IgD-negative memory B cell (primary cell): Measurements from ENCODE around the gene GLIS1. TPM values are rescaled to one million over a fixed set of nuclear protein-coding genes. Genes with fewer than 3 reads are reported as not detected.

ENCODE experiments used
- H3K27ac Mint-ChIP-seq, 3 donors: one replicate each; pipeline ENCODE4 v1.8.0; 2020 to 2022; ENCODE audit warnings: mild to moderate bottlenecking in 3 of 3, mixed read lengths in 3 of 3, moderate library complexity in 1 of 3
- H3K27me3 Mint-ChIP-seq: one replicate; pipeline ENCODE4 v1.8.0; 2021; ENCODE audit warnings: mixed read lengths
- H3K36me3 Mint-ChIP-seq: one replicate; pipeline ENCODE4 v1.8.0; 2020; ENCODE audit warnings: mild to moderate bottlenecking, mixed read lengths
- H3K4me1 Mint-ChIP-seq, 3 donors: one replicate each; pipeline ENCODE4 v1.8.0; 2020 to 2022; ENCODE audit warnings: mixed read lengths in 3 of 3, mild to moderate bottlenecking in 1 of 3
- H3K4me3 Mint-ChIP-seq, 4 donors: one replicate each; pipeline ENCODE4 v1.8.0; 2020 to 2022; ENCODE audit warnings: mild to moderate bottlenecking in 4 of 4, mixed read lengths in 4 of 4, moderate library complexity in 3 of 4
- H3K9me3 Mint-ChIP-seq, 3 donors: one replicate each; pipeline ENCODE4 v1.8.0; 2020 to 2021; ENCODE audit warnings: mixed read lengths in 3 of 3, mild to moderate bottlenecking in 1 of 3
- polyA plus RNA-seq: library from polyadenylated mRNA; unstranded; fragments of 300-500 nt; fragmentation: Illumina TruSeq; gene quantifications from one replicate; pipeline ENCODE4 v1.2.3, GENCODE V29; 2021

Gene GLIS1
- polyA plus RNA-seq, 1 donor from 2014 or later: not detected

DNA sequence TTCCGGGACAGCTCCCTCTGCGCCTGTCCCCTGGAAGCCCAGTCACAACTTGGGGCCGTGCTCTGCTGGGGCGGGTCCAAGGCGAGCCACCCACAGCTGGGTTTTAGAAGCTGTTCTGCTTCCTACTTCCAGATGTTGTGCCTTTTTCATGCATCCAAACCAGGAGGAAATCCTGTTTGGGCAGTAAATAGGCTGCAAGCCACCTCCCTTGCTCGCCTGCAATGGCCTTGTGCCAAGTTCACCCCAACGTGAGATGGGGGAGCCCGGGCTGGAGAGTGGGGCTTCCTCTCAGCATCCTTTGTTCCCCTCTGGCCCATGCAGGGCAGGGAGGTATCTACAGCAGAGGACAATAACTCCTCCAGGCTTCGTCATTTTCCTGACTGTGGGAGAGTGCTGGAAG, 206.6 kb downstream of the GLIS1 start:
- H3K4me3 Mint-ChIP-seq: no peak overlapping the region
- peaks cover 0 to 4% (median 0%) of the 10 kb centered on the region in 3 donors for H3K4me1 Mint-ChIP-seq
- H3K9me3 Mint-ChIP-seq: no peaks in the 10 kb centered on the region
- H3K36me3 Mint-ChIP-seq: no peaks in the 10 kb centered on the region
- H3K27ac Mint-ChIP-seq: no peak overlapping the region
- H3K27me3 Mint-ChIP-seq: peaks cover 6% of the 10 kb centered on the region

DNA sequence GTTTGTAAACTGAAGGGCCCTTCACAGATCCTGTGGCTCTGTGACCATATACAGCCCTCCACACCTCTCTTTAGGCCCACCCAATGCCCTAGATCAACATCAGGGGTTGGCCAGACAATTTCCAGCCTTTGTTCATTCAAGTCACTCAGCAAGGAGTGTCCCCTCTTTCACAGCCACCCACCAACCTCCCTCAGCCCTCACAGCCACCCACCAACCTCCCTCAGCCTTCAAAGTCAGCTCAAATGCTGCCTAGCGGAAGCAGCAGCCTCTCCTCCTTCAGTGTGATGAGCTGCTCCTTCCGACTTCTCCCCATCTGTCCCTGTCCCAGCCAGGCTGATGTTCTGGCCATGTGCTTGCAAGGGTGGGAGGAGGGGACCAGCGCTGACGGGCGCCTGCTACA, 208.4 kb downstream of the GLIS1 start:
- no peaks in the 10 kb centered on the region for H3K9me3 Mint-ChIP-seq
- H3K4me3 Mint-ChIP-seq: no peak overlapping the region
- peaks cover 13% of the 10 kb centered on the region for H3K27me3 Mint-ChIP-seq
- peaks cover 0 to under 1% (median 0%) of the 10 kb centered on the region in 3 donors for H3K4me1 Mint-ChIP-seq
- H3K27ac Mint-ChIP-seq: peak overlapping the region in 1 of 3 donors; percentile 82
- no peaks in the 10 kb centered on the region for H3K36me3 Mint-ChIP-seq

DNA sequence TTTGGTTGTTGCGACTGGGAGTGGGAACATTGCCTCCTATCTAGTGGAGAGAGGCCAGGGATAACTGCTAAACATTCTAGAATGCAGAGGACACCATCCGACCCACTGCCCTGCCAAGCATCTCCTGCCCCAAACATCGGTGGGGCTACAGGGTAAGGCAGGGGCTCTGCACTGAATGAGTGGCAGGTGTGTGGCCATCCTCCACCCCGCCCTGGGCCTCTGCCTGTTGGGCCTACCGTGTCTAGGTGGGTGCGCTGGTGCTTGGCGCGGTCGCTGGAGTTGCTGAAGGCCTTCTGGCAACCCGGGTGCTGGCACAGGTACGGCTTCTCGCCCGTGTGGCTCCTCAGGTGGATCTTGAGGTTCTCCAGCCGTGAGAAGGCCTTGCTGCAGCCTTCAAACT, 209.4 kb downstream of the GLIS1 start:
- Mint-ChIP-seq H3K27me3 (peaks cover 14% of the 10 kb centered on the region), H3K4me3 (no peak overlapping the region), H3K27ac (no peak overlapping the region), H3K36me3 (no peaks in the 10 kb centered on the region), H3K4me1 (no peaks in the 10 kb centered on the region), H3K9me3 (no peaks in the 10 kb centered on the region)

DNA sequence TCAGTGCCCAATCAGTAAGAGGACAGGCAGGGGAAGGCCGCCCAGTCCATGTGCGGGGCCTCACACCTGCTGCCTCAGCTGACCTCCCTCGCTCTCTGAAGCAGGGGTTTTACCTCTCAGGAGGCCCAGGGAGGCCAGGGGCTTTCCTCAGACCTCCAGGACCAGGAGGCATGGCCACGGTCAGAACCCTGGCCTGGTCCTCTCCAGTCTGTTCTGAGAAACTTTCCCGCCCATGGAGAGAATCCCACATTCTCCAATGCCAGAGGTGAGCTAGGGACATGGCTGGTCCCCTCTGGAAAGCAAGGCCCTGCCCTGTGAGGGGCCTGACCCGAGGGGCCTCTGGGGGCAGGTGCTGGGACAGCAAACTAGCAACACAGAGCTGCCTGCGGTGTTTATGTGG, 211.6 kb downstream of the GLIS1 start:
- Mint-ChIP-seq H3K4me3 (no peak overlapping the region), H3K4me1 (no peaks in the 10 kb centered on the region), H3K27me3 (peaks cover 14% of the 10 kb centered on the region)

DNA sequence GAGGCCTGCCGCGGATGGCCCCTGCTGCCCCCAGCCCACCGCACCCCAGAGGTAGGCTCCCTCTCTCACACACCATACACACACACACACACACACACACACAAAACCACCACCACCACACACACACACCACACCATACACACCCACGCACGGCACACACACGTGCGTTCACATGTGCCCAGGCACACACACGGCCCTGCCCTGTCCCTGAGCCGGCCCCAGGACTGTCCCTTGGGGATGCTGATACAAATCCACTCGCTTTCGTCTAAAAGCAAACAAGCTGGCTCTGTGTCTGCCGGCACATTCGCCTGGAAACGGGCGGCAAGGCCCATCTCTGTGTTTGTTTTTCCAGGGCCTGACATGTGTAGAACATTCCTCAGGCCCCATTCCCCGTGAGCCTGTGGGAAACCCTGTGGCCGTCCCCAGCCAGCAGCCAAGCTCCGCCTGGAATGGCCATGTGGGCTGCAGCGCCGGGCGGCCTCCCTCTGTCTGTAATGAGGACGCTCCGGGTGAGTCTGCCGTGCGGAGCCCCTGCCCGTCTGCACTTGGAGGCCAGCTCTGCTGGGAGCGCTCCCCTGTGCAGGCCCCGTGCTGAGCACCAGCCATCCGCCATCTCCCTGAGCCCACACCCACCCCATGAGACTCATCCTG, 212.4 kb downstream of the GLIS1 start:
- Mint-ChIP-seq H3K36me3 (no peaks in the 10 kb centered on the region), H3K4me3 (no peak overlapping the region), H3K4me1 (no peaks in the 10 kb centered on the region), H3K9me3 (no peaks in the 10 kb centered on the region), H3K27ac (no peak overlapping the region), H3K27me3 (peaks cover 11% of the 10 kb centered on the region)

More for the DNA sequence above, 211.6 kb downstream of the GLIS1 start:
- Mint-ChIP-seq H3K27ac (no peak overlapping the region), H3K36me3 (no peaks in the 10 kb centered on the region), H3K9me3 (no peaks in the 10 kb centered on the region)

DNA sequence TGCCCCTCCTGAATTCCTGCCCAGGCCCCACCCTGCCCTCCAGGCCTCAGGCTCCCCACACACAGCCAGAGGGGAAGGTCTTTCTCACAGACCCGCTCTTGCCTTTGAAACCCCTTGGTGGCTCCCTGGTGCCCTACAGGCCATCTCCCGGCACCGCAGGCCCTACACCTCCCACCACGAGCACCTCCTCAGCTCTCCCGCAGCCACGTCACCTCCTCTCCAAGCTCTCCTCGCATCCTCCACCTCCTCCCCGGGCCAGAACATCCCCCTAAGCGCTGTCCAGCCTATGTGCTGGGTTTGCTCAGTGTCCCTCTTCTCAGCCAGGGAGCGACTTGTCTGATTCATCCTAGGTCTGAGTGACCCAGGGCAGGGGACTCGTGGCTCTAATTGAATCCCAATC, 213.4 kb downstream of the GLIS1 start:
- no peaks in the 10 kb centered on the region for H3K36me3 Mint-ChIP-seq
- peaks cover 0 to 2% (median 0%) of the 10 kb centered on the region in 3 donors for H3K9me3 Mint-ChIP-seq
- H3K4me3 Mint-ChIP-seq: no peak overlapping the region
- no peaks in the 10 kb centered on the region for H3K4me1 Mint-ChIP-seq
- peaks cover 11% of the 10 kb centered on the region for H3K27me3 Mint-ChIP-seq
- no peak overlapping the region for H3K27ac Mint-ChIP-seq

DNA sequence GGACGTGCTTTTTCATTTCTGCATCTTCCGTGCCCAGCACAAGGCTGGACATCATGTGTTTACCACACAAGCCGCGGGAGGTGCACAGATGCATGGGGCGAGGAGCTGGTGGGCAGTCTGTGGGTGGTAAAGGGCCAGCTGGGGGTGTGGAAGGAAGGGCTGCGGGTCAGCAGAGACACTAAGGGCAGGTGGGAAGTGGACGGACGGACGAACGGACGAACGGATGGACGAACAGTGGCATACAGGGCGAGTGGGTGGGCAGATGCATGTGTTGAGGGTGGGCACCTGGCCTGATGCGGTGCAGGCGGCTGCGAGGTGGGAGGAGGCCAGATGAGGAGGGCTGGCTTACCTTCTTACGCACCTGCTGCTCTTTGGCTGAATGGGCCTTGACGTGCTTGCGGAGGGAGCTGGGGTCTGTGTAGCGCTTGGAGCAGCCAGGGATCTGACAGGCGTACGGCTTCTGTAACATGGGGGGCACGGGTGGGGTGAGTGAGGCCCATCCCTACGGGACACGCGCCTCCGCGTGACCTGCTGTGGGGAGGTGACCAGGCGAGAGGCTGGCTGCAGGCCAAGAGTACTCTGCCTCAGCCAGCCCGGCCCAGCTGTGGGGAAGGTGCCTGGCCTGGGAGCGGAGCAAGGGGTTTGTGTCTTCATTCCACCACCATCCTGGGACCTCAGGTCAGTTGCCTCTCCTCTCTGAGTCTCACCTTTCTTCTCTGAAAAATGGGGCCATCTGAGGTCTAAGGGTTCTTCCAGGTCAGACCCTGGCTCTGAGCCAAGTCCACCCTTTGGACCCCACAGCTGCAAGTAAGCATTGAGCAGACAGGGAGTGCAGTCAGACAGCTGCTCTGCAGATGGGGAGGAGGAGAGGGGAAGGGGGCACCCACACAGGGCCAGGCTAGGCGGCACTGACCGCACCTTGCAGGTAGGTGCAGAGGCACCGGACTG, 214.3 kb downstream of the GLIS1 start:
- no peak overlapping the region for H3K27ac Mint-ChIP-seq

DNA sequence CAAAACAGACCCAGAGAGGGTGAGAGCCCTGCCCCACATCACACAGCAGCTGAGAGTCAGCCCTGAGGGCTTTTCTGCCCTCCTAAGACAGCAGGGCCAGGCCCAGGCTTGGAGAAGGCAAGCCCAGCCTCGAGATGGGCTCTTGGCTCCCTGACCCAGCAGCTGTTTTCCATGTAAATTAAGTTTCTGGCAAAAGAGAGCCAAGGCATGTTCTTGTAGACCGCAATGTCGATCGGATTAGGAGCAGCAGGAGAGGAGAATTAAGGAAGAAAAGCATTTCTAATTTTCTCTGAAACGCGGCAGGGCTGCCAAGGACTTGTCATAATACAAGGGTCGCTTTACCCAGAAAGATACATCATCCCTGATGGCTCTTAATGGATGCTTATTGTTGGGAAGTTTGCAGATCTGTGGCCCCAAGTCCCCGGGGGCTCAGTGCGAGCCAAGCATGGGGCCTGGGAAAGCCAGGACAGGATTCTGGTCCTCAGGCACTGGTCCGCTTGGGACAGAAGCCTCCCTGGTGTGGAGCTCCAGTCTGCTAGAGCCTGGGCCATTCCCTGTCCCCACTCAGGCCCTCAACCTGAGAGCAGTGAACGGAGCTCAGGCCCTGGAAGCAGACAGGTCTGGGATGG, 216.9 kb downstream of the GLIS1 start:
- no peak overlapping the region for H3K27ac Mint-ChIP-seq
- H3K27me3 Mint-ChIP-seq: peaks cover 8% of the 10 kb centered on the region
- peaks cover 0 to 2% (median 0%) of the 10 kb centered on the region in 3 donors for H3K9me3 Mint-ChIP-seq
- no peaks in the 10 kb centered on the region for H3K4me1 Mint-ChIP-seq
- H3K4me3 Mint-ChIP-seq: no peak overlapping the region
- no peaks in the 10 kb centered on the region for H3K36me3 Mint-ChIP-seq

More for the DNA sequence above, 214.3 kb downstream of the GLIS1 start:
- H3K36me3 Mint-ChIP-seq: no peaks in the 10 kb centered on the region
- peaks cover 0 to 2% (median 0%) of the 10 kb centered on the region in 3 donors for H3K9me3 Mint-ChIP-seq
- H3K4me1 Mint-ChIP-seq: no peaks in the 10 kb centered on the region
- H3K4me3 Mint-ChIP-seq: no peak overlapping the region
- peaks cover 8% of the 10 kb centered on the region for H3K27me3 Mint-ChIP-seq

DNA sequence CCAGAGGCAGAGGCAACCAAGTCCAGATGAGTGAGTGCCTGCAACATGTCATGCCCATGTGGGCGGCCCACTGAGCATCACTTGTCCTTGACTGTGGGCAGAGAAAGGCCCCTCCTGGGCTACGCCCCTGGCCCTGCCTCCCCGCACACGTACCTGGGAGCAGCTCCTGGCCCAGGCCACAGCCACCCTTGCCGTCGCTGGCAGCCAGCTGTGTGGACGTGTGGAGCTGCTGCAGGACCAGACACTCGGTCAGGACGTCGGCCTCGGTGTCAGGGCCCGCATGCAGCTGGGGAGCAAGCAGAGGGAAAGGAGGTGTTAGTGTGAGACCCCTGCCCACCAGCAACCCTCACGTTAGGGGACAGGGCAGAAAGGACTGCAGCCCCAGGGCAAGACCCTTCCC, 218.5 kb downstream of the GLIS1 start:
- peaks cover 0 to 2% (median 0%) of the 10 kb centered on the region in 3 donors for H3K9me3 Mint-ChIP-seq
- no peaks in the 10 kb centered on the region for H3K4me1 Mint-ChIP-seq
- H3K27me3 Mint-ChIP-seq: no peaks in the 10 kb centered on the region
- peak overlapping the region in 1 of 3 donors; percentile 39 for H3K27ac Mint-ChIP-seq
- H3K36me3 Mint-ChIP-seq: no peaks in the 10 kb centered on the region
- no peak overlapping the region for H3K4me3 Mint-ChIP-seq

DNA sequence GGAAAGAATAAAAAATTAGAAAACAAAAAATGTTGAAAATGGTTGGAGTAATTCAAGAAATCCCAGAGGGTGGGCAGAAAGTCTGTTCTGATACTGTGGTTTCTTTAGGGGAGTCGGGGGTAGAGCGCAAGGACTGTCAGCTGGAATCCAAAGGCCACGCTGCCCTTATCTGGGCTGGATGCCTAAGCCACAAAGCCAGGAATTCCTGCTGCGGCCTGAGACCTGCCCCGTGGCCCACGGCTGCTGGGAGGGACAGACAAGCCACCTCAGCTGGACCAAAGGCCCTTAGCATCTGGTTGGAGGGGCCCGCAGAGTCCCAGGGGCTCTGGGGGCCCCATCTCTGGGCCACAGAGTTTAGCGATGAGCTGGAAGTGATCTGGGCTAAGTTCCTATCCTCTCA, 219.5 kb downstream of the GLIS1 start:
- Mint-ChIP-seq H3K27ac (no peak overlapping the region), H3K4me3 (no peak overlapping the region), H3K36me3 (no peaks in the 10 kb centered on the region), H3K9me3 (peaks cover 0 to 2% (median 0%) of the 10 kb centered on the region in 3 donors), H3K27me3 (no peaks in the 10 kb centered on the region), H3K4me1 (no peaks in the 10 kb centered on the region)

DNA sequence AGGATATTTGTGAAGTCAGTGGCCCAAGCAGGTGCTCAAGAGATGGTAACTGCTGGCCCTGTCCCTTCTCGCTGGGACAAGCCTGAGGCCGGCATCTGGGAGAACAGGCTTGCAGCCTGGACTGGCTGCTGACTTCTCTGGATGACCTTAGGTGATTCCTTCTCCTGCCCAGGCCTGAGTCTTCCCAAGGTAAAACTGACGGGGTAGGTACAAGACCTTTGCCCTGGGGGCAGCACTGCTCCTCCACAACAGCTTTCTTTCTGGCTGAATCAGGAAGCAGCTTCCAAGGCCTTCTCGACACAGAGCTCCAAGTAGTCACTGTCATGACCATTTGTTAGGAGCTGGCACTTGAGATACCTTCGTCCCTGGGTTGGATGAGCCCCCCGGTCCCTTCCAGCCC, 220.2 kb downstream of the GLIS1 start:
- no peaks in the 10 kb centered on the region for H3K4me1 Mint-ChIP-seq
- H3K9me3 Mint-ChIP-seq: peaks cover 0 to 2% (median 0%) of the 10 kb centered on the region in 3 donors
- H3K4me3 Mint-ChIP-seq: no peak overlapping the region
- H3K36me3 Mint-ChIP-seq: no peaks in the 10 kb centered on the region
- no peaks in the 10 kb centered on the region for H3K27me3 Mint-ChIP-seq
- H3K27ac Mint-ChIP-seq: no peak overlapping the region

DNA sequence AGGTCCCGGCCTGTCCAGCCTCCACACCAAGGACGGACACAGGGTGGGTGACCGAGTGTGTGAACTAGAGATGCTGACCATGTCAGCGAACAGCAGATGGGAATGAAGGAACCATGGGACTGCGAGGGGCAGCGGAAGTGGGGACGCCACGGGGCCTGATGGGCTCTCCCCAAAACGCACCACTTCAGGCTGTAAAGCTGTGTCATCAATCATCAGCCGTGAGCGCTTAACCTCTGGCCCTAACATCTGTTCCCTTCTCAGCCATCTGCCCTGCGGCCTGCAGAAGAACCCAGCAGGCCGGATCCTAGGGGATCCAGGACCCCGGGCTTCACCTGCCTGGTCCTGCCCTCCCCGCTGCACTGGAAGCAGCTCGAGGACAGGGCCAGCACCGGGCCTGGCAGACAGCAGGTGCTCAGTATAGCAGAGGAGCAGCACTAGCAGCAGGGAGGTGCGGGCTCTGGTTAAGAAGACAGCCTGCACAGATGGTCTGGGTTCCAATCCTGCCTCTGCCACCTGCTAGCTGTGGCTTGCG, 221.1 kb downstream of the GLIS1 start:
- Mint-ChIP-seq H3K9me3 (peaks cover 0 to 2% (median 0%) of the 10 kb centered on the region in 3 donors), H3K36me3 (no peaks in the 10 kb centered on the region), H3K27me3 (no peaks in the 10 kb centered on the region), H3K4me1 (no peaks in the 10 kb centered on the region), H3K27ac (no peak overlapping the region), H3K4me3 (no peak overlapping the region)

DNA sequence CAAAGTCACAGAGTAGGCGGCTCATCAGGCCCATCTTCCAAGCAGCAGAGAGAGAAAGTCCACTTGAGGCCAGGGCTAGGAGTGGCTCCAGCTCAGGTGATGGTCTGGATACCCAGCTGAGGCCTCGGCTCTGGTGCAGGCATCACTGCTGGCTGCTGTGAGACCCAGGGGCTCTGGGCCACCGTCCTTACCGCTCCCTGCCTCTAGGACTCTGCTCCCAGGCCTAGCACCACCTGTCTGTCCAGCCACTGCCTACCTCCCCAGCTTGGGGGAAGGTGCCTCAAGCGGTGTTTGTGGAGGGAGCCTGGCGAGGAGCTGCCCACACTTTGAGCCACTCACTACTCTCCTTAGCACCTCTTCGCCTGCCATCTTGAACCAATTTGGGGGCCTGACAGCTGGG, 221.9 kb downstream of the GLIS1 start:
- H3K9me3 Mint-ChIP-seq: peaks cover 0 to 2% (median 0%) of the 10 kb centered on the region in 3 donors
- no peak overlapping the region for H3K27ac Mint-ChIP-seq
- no peaks in the 10 kb centered on the region for H3K27me3 Mint-ChIP-seq
- no peaks in the 10 kb centered on the region for H3K4me1 Mint-ChIP-seq
- no peaks in the 10 kb centered on the region for H3K36me3 Mint-ChIP-seq
- H3K4me3 Mint-ChIP-seq: no peak overlapping the region

DNA sequence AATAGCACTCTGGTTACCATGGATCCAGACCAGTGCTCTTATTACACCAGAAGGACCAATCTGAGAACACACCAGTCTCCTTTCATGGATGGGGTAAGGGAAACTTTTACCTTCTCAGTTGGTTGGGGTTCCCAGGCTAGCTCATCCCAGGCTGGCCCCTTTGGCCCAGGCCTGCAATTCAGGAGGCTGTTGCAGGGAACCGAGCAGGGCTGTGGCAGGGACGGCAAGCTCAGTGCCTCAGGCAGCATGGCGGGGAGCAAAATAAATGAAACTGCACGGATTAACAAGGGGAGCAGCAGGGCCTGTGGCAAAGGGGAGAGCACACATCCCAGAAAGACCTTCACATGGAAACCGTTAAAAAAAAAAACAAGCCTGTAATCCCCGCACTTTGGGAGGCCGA, 222.8 kb downstream of the GLIS1 start:
- no peaks in the 10 kb centered on the region for H3K27me3 Mint-ChIP-seq
- no peak overlapping the region for H3K4me3 Mint-ChIP-seq
- H3K4me1 Mint-ChIP-seq: no peaks in the 10 kb centered on the region
- H3K27ac Mint-ChIP-seq: no peak overlapping the region
- peaks cover 0 to under 1% (median 0%) of the 10 kb centered on the region in 3 donors for H3K9me3 Mint-ChIP-seq
- H3K36me3 Mint-ChIP-seq: no peaks in the 10 kb centered on the region

DNA sequence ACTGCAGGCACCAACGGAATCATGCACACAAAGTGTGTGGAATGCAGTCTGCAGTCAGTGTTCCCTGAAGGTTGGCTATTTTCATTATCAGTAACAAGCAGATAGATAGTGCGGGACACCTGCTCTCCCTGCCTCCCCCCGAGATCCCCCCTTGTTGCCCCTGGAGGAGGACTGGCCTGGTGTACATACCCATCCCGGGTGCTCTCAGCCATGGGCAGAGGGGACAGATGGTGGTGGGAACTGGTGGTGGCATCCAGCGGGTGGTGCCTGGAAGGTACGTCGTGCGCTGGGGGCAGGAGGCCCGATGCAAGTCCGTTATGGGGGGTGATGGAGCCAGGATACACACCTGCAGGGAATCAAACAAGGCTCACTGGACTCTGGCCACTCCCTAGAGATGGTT, 224.5 kb downstream of the GLIS1 start:
- Mint-ChIP-seq H3K4me3 (no peak overlapping the region), H3K27me3 (peaks cover 2% of the 10 kb centered on the region), H3K36me3 (no peaks in the 10 kb centered on the region), H3K9me3 (no peaks in the 10 kb centered on the region), H3K27ac (no peak overlapping the region), H3K4me1 (peaks cover 0 to 1% (median 0%) of the 10 kb centered on the region in 3 donors)
